ENCODE measurements around the gene NTMT1. TPM values are rescaled to one million over a fixed set of nuclear protein-coding genes. Genes with fewer than 3 reads are reported as not detected.
"Not testable (repeated sequence)": the region's sequence is repeated elsewhere in the genome, so short reads cannot be mapped to it uniquely, and the experiment has no call there.

The NTMT1 gene
- total RNA-seq, 1 donor from 2014 or later: 72.4 TPM

GRCh38 chr9:129650680-129651235 lies 24.8 kb downstream of the NTMT1 start:
- Mint-ChIP-seq H3K27ac (no peak overlapping the region), H3K36me3 (ENCODE audit: low read depth) (no peaks in the 10 kb centered on the region), H3K9me3 (no peaks in the 10 kb centered on the region), H3K4me3 (no peak overlapping the region), H3K4me1 (no peaks in the 10 kb centered on the region), H3K27me3 (no peaks in the 10 kb centered on the region)
- intact Hi-C loops (cut with micrococcal nuclease): no loop called here
- no peak for DNase-seq

- no peak overlapping the region for H3K4me3 Mint-ChIP-seq
- H3K4me1 Mint-ChIP-seq: no peaks in the 10 kb centered on the region
- H3K27me3 Mint-ChIP-seq: no peaks in the 10 kb centered on the region
- DNase-seq: no peak
- intact Hi-C loops (cut with micrococcal nuclease): no loop called here
- no peaks in the 10 kb centered on the region for H3K9me3 Mint-ChIP-seq
- no peak overlapping the region for H3K27ac Mint-ChIP-seq
- H3K36me3 Mint-ChIP-seq (ENCODE audit: low read depth): no peaks in the 10 kb centered on the region
Observed at GRCh38 chr9:129653823-129654553, 28.0 kb downstream of the NTMT1 start.

GRCh38 chr9:129654554-129655040 lies 28.6 kb downstream of the NTMT1 start:
- Mint-ChIP-seq H3K36me3 (ENCODE audit: low read depth) (no peaks in the 10 kb centered on the region), H3K4me3 (no peak overlapping the region), H3K4me1 (no peaks in the 10 kb centered on the region), H3K27ac (no peak overlapping the region), H3K9me3 (no peaks in the 10 kb centered on the region), H3K27me3 (no peaks in the 10 kb centered on the region)
- intact Hi-C loops (cut with micrococcal nuclease): no loop called here
- DNase-seq: no peak

- intact Hi-C loops (cut with micrococcal nuclease): no loop called here
- no peak overlapping the region for H3K4me3 Mint-ChIP-seq
Observed at GRCh38 chr9:129655154-129655553, 29.2 kb downstream of the NTMT1 start.

GRCh38 chr9:129655696-129656095 lies 29.7 kb downstream of the NTMT1 start:
- intact Hi-C loops (cut with micrococcal nuclease): no loop called here
- Mint-ChIP-seq H3K4me3 (no peak overlapping the region), H3K4me1 (no peaks in the 10 kb centered on the region), H3K27ac (no peak overlapping the region), H3K27me3 (no peaks in the 10 kb centered on the region), H3K9me3 (no peaks in the 10 kb centered on the region), H3K36me3 (ENCODE audit: low read depth) (no peaks in the 10 kb centered on the region)
- no peak for DNase-seq

More at GRCh38 chr9:129655154-129655553, 29.2 kb downstream of the NTMT1 start:
- no peaks in the 10 kb centered on the region for H3K27me3 Mint-ChIP-seq
- DNase-seq: no peak
- no peaks in the 10 kb centered on the region for H3K9me3 Mint-ChIP-seq
- no peaks in the 10 kb centered on the region for H3K4me1 Mint-ChIP-seq
- no peaks in the 10 kb centered on the region for H3K36me3 Mint-ChIP-seq (ENCODE audit: low read depth)
- no peak overlapping the region for H3K27ac Mint-ChIP-seq

GRCh38 chr9:129656795-129657390 lies 30.9 kb downstream of the NTMT1 start:
- intact Hi-C loops (cut with micrococcal nuclease): no loop called here
- no peak for DNase-seq
- Mint-ChIP-seq H3K4me3 (no peak overlapping the region), H3K27me3 (peaks cover 8% of the 10 kb centered on the region), H3K27ac (no peak overlapping the region), H3K4me1 (no peaks in the 10 kb centered on the region), H3K9me3 (no peaks in the 10 kb centered on the region), H3K36me3 (ENCODE audit: low read depth) (no peaks in the 10 kb centered on the region)

GRCh38 chr9:129661029-129661428 lies 35.1 kb downstream of the NTMT1 start:
- Mint-ChIP-seq H3K4me3 (no peak overlapping the region), H3K27ac (no peak overlapping the region), H3K4me1 (peaks cover 7% of the 10 kb centered on the region), H3K9me3 (no peaks in the 10 kb centered on the region), H3K36me3 (ENCODE audit: low read depth) (no peaks in the 10 kb centered on the region), H3K27me3 (peaks cover 18% of the 10 kb centered on the region)
- DNase-seq: no peak
- intact Hi-C loops (cut with micrococcal nuclease): no loop called here

- H3K27ac Mint-ChIP-seq; intact Hi-C loops (cut with micrococcal nuclease); H3K9me3 Mint-ChIP-seq; H3K4me3 Mint-ChIP-seq; H3K36me3 Mint-ChIP-seq (ENCODE audit: low read depth); DNase-seq; H3K4me1 Mint-ChIP-seq: not testable (repeated sequence)
- H3K27me3 Mint-ChIP-seq: peaks cover 21% of the 10 kb centered on the region
Observed at GRCh38 chr9:129662239-129662638, 36.3 kb downstream of the NTMT1 start.

GRCh38 chr9:129664746-129665388 lies 38.9 kb downstream of the NTMT1 start:
- Mint-ChIP-seq H3K4me3 (peak overlapping the region; percentile 79), H3K9me3 (no peaks in the 10 kb centered on the region), H3K27me3 (peaks cover 23% of the 10 kb centered on the region), H3K4me1 (peaks cover 7% of the 10 kb centered on the region), H3K36me3 (ENCODE audit: low read depth) (no peaks in the 10 kb centered on the region), H3K27ac (no peak overlapping the region)
- peak; percentile 77 for DNase-seq
- intact Hi-C loops (cut with micrococcal nuclease): no loop called here

GRCh38 chr9:129665389-129665775 lies 39.4 kb downstream of the NTMT1 start, which contains the start of gene PRRX2:
TSS of gene PRRX2 (plus strand) at chr9:129665647. CDS start at chr9:129665868, 221 bp downstream.
- Mint-ChIP-seq H3K27me3 (peaks cover 23% of the 10 kb centered on the region), H3K9me3 (no peaks in the 10 kb centered on the region), H3K4me1 (peaks cover 7% of the 10 kb centered on the region), H3K4me3 (peak within 1 kb of the TSS; percentile 79), H3K36me3 (ENCODE audit: low read depth) (no peaks in the 10 kb centered on the region), H3K27ac (no peak within 1 kb of the TSS)
- intact Hi-C loops (cut with micrococcal nuclease): no loop called here
- DNase-seq: peak; percentile 86

GRCh38 chr9:129665814-129666520 lies 40.0 kb downstream of the NTMT1 start:
- no peaks in the 10 kb centered on the region for H3K9me3 Mint-ChIP-seq
- peak; percentile 62 for DNase-seq
- no peak overlapping the region for H3K27ac Mint-ChIP-seq
- intact Hi-C loops (cut with micrococcal nuclease): no loop called here
- peaks cover 9% of the 10 kb centered on the region for H3K4me1 Mint-ChIP-seq
- no peaks in the 10 kb centered on the region for H3K36me3 Mint-ChIP-seq (ENCODE audit: low read depth)
- H3K27me3 Mint-ChIP-seq: peaks cover 21% of the 10 kb centered on the region
- peak overlapping the region; percentile 50 for H3K4me3 Mint-ChIP-seq

GRCh38 chr9:129666575-129666974 lies 40.6 kb downstream of the NTMT1 start:
- peaks cover 15% of the 10 kb centered on the region for H3K27me3 Mint-ChIP-seq
- peaks cover 10% of the 10 kb centered on the region for H3K4me1 Mint-ChIP-seq
- no peak overlapping the region for H3K27ac Mint-ChIP-seq
- DNase-seq: no peak
- H3K9me3 Mint-ChIP-seq: no peaks in the 10 kb centered on the region
- intact Hi-C loops (cut with micrococcal nuclease): no loop called here
- no peak overlapping the region for H3K4me3 Mint-ChIP-seq
- H3K36me3 Mint-ChIP-seq (ENCODE audit: low read depth): no peaks in the 10 kb centered on the region

- Mint-ChIP-seq H3K27ac (no peak overlapping the region), H3K4me1 (peaks cover 12% of the 10 kb centered on the region), H3K9me3 (no peaks in the 10 kb centered on the region), H3K4me3 (no peak overlapping the region), H3K27me3 (peaks cover 14% of the 10 kb centered on the region), H3K36me3 (ENCODE audit: low read depth) (no peaks in the 10 kb centered on the region)
- DNase-seq: no peak
- intact Hi-C loops (cut with micrococcal nuclease): no loop called here
Observed at GRCh38 chr9:129667378-129667777, 41.4 kb downstream of the NTMT1 start.
